ENCODE measurements around the gene DBX2. TPM values are rescaled to one million over a fixed set of nuclear protein-coding genes. Genes with fewer than 3 reads are reported as not detected.
"Not testable (repeated sequence)": the region's sequence is repeated elsewhere in the genome, so short reads cannot be mapped to it uniquely, and the experiment has no call there.

Gene DBX2
- total RNA-seq = not detected

DNA sequence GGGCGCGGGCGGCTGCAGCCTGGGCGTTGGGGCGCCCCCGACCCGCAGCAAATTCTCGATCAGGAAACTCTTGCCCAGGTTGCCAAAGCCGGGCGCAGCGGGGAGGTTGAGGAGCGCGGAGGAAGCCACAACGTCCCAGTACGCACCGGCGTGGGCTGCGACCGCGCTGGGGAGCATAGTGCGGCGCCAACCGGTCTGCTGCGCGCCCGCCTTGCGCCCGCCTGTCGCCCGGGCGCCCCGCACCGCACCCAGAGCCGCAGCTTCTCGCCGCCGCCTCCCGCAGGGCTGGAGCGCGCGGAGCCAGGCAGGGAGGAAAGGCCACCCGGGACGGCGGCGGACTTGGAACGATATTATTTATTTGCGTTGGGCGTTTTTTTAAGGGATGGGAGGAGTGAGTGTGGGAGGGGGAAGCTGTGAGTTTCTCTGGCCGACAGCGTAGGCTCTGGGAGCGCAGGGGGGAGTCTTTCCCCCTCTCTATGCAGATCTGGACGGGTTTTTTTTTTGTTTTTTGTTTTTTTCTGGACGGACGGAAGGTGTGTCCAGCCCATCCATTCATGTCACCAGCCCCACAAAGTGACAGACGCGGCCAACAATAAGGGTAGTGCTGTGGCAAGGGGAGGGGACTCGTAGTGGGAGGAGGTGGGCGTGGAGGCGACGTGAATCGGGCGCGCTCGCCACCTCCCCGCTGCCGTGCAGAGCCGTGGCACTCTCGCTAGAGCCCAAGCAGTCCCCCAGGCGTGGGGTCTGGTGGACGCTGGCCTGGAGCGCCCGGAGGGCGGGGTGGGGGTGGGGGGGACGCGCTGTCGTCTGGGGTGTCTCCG is at the start of gene DBX2:
Gene DBX2, minus strand, starts transcription at position 349 of the 821 bp plus-strand sequence. Its CDS starts 172 bp downstream, at position 177.
- no peak within 1 kb of the TSS for H3K4me3 Mint-ChIP-seq
- DNase-seq (ENCODE audit: low spot score) = no peak
- H3K27ac Mint-ChIP-seq = no peak within 1 kb of the TSS
- H3K9me3 Mint-ChIP-seq = peaks cover 2% of the 10 kb centered on the region
- peaks cover 43 to 44% of the 10 kb centered on the region in 2 donors for H3K27me3 Mint-ChIP-seq
- H3K4me1 Mint-ChIP-seq (ENCODE audit: low read depth in 2 of 2) = no peaks in the 10 kb centered on the region
- no peaks in the 10 kb centered on the region for H3K36me3 Mint-ChIP-seq
- peak in 1 of 2 donors; percentile 17 for ATAC-seq

DNA sequence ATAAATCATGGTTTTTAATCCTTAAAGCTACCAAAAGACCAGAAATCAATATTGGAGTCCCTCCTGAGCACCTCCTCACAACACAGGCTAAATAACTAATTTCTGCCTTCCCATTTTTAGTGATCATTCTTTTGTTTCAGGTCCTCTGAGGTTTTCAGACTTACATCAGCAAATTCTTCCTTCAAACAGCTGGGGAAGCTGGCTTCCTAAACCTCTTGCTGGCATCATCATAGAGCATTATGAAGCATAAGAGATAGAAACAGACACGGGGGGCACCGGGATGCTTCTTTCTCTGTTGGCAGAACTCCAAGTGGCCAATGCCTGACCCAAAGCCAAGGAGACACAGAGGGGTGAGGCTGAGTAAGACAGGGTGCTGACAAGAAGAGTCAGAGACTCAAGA is 47.9 kb upstream of the DBX2 start:
- ATAC-seq = no peak
- Mint-ChIP-seq H3K36me3 (no peaks in the 10 kb centered on the region), H3K9me3 (no peaks in the 10 kb centered on the region), H3K4me3 (no peak overlapping the region), H3K27me3 (peaks cover 18% of the 10 kb centered on the region in 2 donors), H3K27ac (no peak overlapping the region), H3K4me1 (ENCODE audit: low read depth in 2 of 2) (no peaks in the 10 kb centered on the region)
- DNase-seq (ENCODE audit: low spot score) = no peak

DNA sequence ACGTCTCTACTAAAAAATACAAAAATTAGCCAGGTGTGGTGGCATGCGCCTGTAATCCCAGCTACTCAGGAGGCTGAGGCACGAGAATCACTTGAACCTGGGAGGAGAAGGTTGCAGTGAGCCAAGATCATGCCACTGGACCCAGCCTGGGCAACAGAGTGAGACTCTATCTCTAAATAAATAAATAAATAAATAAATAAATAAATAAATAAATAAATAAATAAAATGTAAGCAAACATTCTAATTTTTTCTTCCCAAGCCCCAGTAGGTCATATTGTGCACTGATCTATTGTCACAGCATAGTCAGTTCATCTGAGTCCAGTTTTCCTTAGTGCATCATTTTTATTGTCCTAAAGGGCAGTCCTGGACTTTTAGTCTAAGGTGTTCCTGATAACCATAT is 44.5 kb upstream of the DBX2 start:
- H3K27me3 Mint-ChIP-seq = peaks cover 27 to 33% of the 10 kb centered on the region in 2 donors
- not testable (repeated sequence) for H3K36me3 Mint-ChIP-seq; ATAC-seq; H3K27ac Mint-ChIP-seq; H3K4me3 Mint-ChIP-seq; H3K4me1 Mint-ChIP-seq (ENCODE audit: low read depth in 2 of 2); DNase-seq (ENCODE audit: low spot score); H3K9me3 Mint-ChIP-seq

DNA sequence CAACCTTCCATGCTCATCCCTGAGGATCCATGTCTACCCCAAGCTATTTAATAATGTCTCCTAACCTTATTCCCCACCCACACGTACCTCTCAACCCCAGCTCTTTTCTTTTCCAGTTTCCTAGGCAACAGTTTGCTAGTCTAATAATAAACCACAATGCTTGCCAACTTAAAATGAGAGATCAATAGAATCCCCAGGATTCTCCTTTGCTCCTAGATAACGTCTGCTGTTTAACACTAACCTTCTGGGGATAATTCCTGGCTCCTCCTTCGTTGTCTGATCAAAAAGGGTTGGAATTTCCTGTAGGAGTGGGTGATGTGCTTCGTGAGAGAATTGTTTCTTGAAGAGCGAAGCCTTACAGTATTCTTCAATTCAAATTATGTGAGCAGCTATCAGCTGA is 42.2 kb upstream of the DBX2 start:
- no peak for ATAC-seq

DNA sequence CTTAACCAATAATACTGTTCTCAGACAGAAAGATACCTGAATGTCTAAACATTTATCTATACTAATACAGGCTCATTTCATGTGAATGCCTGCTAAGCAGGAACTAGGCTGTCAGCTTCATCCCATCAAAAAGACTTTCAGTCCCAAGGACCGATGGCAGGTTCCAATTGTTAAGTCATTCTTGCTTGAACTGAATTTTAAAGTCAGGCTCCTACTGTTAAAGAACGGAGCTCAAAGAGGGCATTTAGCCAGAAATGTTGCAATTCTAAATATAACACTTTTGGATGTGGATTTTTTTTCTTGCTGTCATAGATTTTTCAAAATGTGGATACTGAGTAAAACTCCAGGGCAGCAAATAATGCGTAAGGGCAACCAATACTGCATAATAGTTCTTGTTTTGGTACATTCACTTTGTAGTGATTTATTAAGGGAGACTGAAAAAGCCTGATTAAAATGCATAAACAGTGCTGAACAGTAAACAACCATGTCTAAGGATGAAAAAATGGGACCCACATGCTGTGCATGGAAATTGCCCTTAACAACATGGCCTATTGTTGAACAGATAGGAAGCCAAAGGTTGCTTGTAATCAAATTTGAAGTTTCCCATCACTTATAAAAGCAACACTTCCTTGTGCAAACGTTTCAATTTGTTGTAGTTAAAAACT is 38.6 kb upstream of the DBX2 start:
- ATAC-seq (no peak), DNase-seq (ENCODE audit: low spot score) (no peak)
- Mint-ChIP-seq H3K27me3 (peaks cover 19 to 31% of the 10 kb centered on the region in 2 donors), H3K4me3 (no peak overlapping the region), H3K27ac (no peak overlapping the region), H3K9me3 (peaks cover 3% of the 10 kb centered on the region), H3K4me1 (ENCODE audit: low read depth in 2 of 2) (no peaks in the 10 kb centered on the region), H3K36me3 (peaks cover 7% of the 10 kb centered on the region)

More for the DNA sequence above, 42.2 kb upstream of the DBX2 start:
- H3K9me3 Mint-ChIP-seq = no peaks in the 10 kb centered on the region
- no peak overlapping the region for H3K4me3 Mint-ChIP-seq
- no peaks in the 10 kb centered on the region for H3K4me1 Mint-ChIP-seq (ENCODE audit: low read depth in 2 of 2)
- H3K27ac Mint-ChIP-seq = no peak overlapping the region
- DNase-seq (ENCODE audit: low spot score) = no peak
- no peaks in the 10 kb centered on the region for H3K36me3 Mint-ChIP-seq
- peaks cover 18 to 23% of the 10 kb centered on the region in 2 donors for H3K27me3 Mint-ChIP-seq

DNA sequence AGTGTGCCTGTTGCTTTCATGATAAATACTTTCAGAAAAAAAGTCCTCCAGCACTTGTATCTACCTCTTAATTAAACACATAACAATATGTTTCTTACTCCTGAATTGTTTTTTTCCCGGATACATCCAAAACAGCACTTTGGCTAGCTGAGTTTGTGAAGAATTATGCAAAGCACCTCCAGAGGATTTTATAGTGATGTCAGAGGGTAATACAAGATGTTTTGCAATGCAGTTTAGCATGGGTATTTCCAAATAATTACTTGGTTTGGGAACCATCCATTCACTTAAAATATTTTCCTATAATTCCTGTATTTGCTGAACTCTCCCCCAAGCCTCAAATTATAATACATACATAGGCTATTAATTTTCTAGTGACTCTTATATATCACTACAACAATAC is 37.7 kb upstream of the DBX2 start:
- peaks cover 16 to 30% of the 10 kb centered on the region in 2 donors for H3K27me3 Mint-ChIP-seq
- H3K9me3 Mint-ChIP-seq = peaks cover 3% of the 10 kb centered on the region
- no peaks in the 10 kb centered on the region for H3K4me1 Mint-ChIP-seq (ENCODE audit: low read depth in 2 of 2)
- H3K4me3 Mint-ChIP-seq = no peak overlapping the region
- peaks cover 7% of the 10 kb centered on the region for H3K36me3 Mint-ChIP-seq
- H3K27ac Mint-ChIP-seq = no peak overlapping the region
- ATAC-seq (no peak), DNase-seq (ENCODE audit: low spot score) (no peak)

DNA sequence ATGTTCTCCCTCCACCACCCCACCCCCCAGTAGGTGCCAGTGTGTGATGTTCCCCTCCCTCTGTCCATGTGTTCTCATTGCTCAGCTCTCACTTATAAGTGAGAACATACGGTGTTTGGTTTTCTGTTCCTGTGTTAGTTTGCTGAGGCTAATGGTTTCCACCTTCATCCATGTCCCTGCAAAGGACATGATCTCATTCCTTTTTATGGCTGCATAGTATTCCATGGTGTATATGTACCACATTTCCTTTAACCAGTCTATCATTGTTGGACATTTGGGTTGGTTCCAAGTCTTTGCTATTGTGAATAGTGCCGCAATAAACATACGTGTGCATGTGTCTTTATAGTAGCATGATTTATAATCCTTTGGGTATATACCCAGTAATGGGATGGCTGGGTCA is 33.3 kb upstream of the DBX2 start:
- H3K9me3 Mint-ChIP-seq; ATAC-seq; H3K36me3 Mint-ChIP-seq; H3K4me1 Mint-ChIP-seq (ENCODE audit: low read depth in 2 of 2); DNase-seq (ENCODE audit: low spot score); H3K4me3 Mint-ChIP-seq; H3K27ac Mint-ChIP-seq: not testable (repeated sequence)
- peaks cover 6 to 27% of the 10 kb centered on the region in 2 donors for H3K27me3 Mint-ChIP-seq

DNA sequence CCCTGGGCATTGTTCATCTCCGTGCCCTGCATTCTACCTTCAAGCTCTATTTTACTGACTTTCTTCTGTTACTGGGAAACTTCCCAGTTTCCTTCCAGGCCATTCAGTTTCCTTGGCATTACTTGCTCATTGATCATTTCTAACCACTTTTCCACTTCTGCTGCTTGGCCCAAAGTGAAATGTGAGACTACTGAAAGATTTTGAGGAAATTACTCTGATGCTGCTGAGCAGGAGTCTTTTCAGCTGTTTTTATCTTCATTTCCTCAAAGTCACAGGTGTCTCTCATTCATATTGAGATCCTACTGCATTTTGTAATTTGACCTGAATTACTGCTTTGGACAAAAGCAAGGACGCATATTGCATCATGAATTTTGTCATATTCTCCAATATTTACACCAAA is 26.4 kb upstream of the DBX2 start:
- Mint-ChIP-seq H3K9me3 (peaks cover 3% of the 10 kb centered on the region), H3K4me1 (ENCODE audit: low read depth in 2 of 2) (no peaks in the 10 kb centered on the region), H3K4me3 (no peak overlapping the region), H3K27me3 (peaks cover 15 to 26% of the 10 kb centered on the region in 2 donors), H3K27ac (no peak overlapping the region), H3K36me3 (no peaks in the 10 kb centered on the region)
- DNase-seq (ENCODE audit: low spot score) (no peak), ATAC-seq (no peak)

DNA sequence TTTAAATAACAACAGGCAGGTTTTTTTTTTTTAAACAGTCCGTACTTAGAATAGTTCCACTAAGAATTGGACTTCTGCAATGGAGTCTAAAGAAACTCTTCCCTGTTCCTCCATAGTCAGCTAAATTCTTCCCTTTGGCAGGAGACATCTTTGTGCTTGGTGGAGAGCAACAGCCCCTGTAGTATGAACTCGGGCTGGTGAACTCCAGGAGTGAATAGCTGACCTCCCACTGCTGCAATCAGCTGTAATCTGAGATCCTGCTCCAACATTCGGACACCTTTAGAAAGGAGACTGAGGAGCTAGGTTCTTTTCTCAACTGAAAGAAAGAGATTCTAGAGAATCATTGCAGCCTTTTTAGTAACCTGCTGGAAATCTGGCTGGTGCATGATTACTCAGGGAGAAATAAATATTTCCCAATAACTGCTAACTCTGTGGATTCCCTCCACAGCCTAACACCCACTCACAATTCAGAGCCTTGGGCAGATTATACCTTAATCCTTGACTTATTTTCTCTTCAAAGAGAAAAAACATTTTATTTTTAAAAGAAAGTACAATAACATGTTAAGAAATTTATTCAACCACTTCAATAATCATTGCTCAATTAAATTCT is 25.6 kb upstream of the DBX2 start:
- peaks cover 3% of the 10 kb centered on the region for H3K9me3 Mint-ChIP-seq
- no peak for DNase-seq (ENCODE audit: low spot score)
- no peak overlapping the region for H3K4me3 Mint-ChIP-seq
- H3K4me1 Mint-ChIP-seq (ENCODE audit: low read depth in 2 of 2) = no peaks in the 10 kb centered on the region
- no peak overlapping the region for H3K27ac Mint-ChIP-seq
- H3K36me3 Mint-ChIP-seq = no peaks in the 10 kb centered on the region
- peaks cover 19 to 29% of the 10 kb centered on the region in 2 donors for H3K27me3 Mint-ChIP-seq
- no peak for ATAC-seq

DNA sequence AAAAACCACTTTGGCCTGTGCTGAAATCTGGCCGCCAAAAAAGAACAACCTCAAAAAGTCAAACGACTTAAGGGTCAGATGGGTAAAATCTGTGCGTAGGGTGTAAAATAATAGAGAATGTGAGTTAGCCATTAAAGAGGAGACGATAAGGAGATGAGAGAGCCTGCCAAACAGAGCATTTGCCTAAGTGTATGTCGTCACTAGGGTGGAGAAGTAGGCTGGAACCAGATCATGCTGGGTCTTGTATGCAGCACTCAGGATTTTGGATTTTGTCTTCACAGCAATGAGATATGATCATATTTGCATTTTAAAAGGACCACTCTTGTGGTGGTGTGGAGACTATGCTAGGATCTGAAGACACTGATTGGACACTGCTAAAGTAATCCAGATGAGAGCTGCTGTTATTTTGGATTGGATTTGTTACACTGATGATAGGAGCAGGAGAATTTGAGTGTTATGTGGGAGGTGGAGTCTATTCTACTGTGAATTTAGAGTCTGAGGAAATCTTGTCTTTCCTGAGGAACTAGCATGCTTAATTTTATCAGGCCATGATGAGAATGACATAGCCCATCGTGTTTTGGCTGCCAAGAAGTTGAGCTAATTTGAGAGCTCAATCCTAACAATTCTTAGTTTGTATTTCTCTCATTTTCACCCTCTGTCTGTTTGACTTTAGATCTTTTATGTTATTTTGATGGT is 24.8 kb upstream of the DBX2 start:
- no peak for DNase-seq (ENCODE audit: low spot score)
- H3K27ac Mint-ChIP-seq = no peak overlapping the region

DNA sequence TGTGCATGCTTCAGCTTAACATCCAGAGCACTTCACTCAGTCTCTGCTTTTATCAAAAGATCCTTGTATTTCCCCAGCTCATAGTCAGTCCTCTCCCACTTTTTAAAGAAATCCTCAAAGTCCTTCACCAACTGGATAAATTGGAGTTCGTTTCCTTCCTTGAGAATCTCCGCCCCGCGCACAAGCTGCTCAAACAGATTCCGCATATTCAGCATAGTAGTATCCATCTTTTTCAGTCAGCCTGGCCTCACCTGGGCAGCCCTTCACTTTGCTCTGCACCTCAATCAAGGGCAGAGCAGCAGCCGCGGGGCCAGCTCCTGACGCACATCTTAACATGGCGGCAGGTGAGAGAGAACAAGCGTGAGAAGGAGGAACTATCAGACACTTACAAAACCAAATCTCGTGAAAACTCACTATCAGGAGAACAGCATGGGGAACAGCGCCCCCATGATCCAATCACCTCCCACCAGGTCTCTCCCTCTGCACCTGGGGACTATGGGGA is 14.3 kb upstream of the DBX2 start:
- Mint-ChIP-seq H3K9me3 (peaks cover 13% of the 10 kb centered on the region), H3K4me1 (ENCODE audit: low read depth in 2 of 2) (no peaks in the 10 kb centered on the region), H3K4me3 (no peak overlapping the region), H3K36me3 (no peaks in the 10 kb centered on the region), H3K27me3 (peaks cover 8 to 10% of the 10 kb centered on the region in 2 donors), H3K27ac (no peak overlapping the region)
- ATAC-seq = no peak
- no peak for DNase-seq (ENCODE audit: low spot score)

More for the DNA sequence above, 24.8 kb upstream of the DBX2 start:
- ATAC-seq = no peak
- H3K27me3 Mint-ChIP-seq = peaks cover 18 to 27% of the 10 kb centered on the region in 2 donors
- no peaks in the 10 kb centered on the region for H3K4me1 Mint-ChIP-seq (ENCODE audit: low read depth in 2 of 2)
- H3K36me3 Mint-ChIP-seq = no peaks in the 10 kb centered on the region
- H3K9me3 Mint-ChIP-seq = no peaks in the 10 kb centered on the region
- H3K4me3 Mint-ChIP-seq = no peak overlapping the region

DNA sequence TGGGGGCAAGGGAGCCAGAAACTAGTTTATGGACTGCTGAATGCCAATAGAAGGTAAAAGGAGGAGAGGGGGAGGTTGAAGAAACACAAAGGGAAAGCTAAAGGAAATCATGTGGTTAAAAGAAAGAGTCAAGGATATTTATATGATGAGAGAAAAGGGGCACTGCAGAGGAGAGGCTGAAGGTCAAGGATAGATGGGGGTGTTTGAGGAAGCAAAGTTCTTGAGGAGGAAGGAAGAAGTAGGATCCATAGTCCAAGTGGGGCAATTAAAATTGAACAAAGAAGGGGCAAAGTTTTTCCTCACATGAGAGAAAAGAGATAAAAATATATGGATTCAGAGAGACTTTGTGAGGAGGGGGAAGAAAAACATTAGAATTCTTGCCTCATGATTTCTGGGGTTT is 10.1 kb upstream of the DBX2 start:
- no peak for ATAC-seq
- Mint-ChIP-seq H3K27ac (no peak overlapping the region), H3K4me3 (no peak overlapping the region), H3K9me3 (peaks cover 9% of the 10 kb centered on the region), H3K4me1 (ENCODE audit: low read depth in 2 of 2) (no peaks in the 10 kb centered on the region), H3K27me3 (peaks cover 8 to 13% of the 10 kb centered on the region in 2 donors), H3K36me3 (no peaks in the 10 kb centered on the region)
- no peak for DNase-seq (ENCODE audit: low spot score)

DNA sequence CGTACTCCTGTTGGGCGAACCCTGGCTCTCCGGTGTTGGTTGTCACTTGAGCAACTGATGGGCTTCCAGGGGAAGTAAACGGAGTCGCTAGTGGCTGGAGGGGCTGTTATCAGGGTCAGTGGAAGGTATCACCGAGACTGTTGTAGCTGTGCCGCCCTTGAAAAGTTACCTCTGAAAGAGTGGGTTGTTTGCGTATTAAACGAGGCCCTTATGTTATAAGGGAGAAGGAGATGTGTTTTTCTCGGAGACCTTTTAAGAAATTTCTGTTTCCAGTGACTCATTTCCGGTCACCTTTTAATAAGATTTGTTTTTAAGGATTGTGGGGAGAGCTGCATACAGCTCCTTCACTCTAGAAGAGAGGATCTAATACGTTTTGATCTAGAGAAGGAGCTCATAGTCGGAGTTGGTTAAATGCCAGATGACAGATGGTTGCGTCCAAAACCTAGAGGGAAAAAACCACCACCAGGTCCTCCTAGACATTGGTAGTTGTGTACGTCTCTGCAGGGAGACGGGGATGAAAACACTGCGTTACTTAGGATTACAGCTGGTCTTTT is 750 bp upstream of the DBX2 start:
- H3K4me1 Mint-ChIP-seq (ENCODE audit: low read depth in 2 of 2) = no peaks in the 10 kb centered on the region
- no peaks in the 10 kb centered on the region for H3K36me3 Mint-ChIP-seq
- H3K27me3 Mint-ChIP-seq = peaks cover 40 to 44% of the 10 kb centered on the region in 2 donors
- peaks cover 2% of the 10 kb centered on the region for H3K9me3 Mint-ChIP-seq
- ATAC-seq (no peak), DNase-seq (ENCODE audit: low spot score) (no peak)
- H3K27ac Mint-ChIP-seq = no peak overlapping the region
- no peak overlapping the region for H3K4me3 Mint-ChIP-seq
